ENCODE results near the gene ABCB10.
"Not testable (repeated sequence)": the region's sequence is repeated elsewhere in the genome, so short reads cannot be mapped to it uniquely, and the experiment has no call there.

Gene ABCB10

DNA sequence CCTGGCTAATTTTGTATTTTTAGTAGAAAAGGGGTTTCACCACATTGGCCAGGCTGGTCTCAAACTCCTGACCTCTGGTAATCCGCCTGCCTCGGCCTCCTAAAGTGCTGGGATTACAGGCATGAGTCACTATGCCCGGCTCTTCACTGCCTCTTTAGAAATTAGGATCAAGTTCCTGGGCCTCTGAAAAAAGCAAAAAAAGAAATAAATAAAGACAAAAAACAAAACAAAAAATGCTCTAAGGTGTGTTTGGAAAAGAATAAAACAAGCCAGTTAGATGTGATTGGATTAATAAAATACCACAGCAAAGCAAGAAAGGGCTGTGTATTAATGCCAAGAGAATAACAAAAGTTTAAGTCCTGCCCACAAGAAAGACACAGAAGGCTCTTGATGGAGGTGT, 4.2 kb upstream of the ABCB10 start:
- DNase-seq = no peak
- peaks cover 1% of the 10 kb centered on the region for H3K9me3 ChIP-seq (ENCODE audit: insufficient read depth, low read depth, low read length)
- peaks cover 7% of the 10 kb centered on the region for H3K79me2 ChIP-seq (ENCODE audit: control insufficient read depth, insufficient read depth, low read length, poor library complexity)
- H2BK12ac ChIP-seq (ENCODE audit: low read length) = no peak overlapping the region
- no peaks in the 10 kb centered on the region for H3K36me3 ChIP-seq (ENCODE audit: control insufficient read depth in 1 of 2, insufficient read depth in 2 of 2, low read length in 2 of 2)
- no peak overlapping the region for H3K9ac ChIP-seq (ENCODE audit: low read length)
- no peak overlapping the region for H3K27ac ChIP-seq (ENCODE audit: low read depth, low read length)
- WGBS (ENCODE audit: extremely low coverage, insufficient coverage, insufficient read length) = no CpG with 5 or more reads among the region's 3 CpGs
- H3K4me1 ChIP-seq (ENCODE audit: control insufficient read depth in 1 of 2, insufficient read depth in 2 of 2, low read length in 2 of 2) = peaks cover 0 to 8% of the 10 kb centered on the region in 2 experiments
- no peaks in the 10 kb centered on the region for H3K27me3 ChIP-seq (ENCODE audit: insufficient read depth, low read length)
- H2AFZ ChIP-seq (ENCODE audit: insufficient read depth, low read length, poor library complexity) = no peak overlapping the region
- H2BK5ac ChIP-seq (ENCODE audit: low read depth, low read length, poor library complexity) = no peak overlapping the region
- no peak overlapping the region for H3K4me2 ChIP-seq (ENCODE audit: low read length)
- H3K4ac ChIP-seq (ENCODE audit: low read depth, low read length) = no peak overlapping the region
- H4K91ac ChIP-seq (ENCODE audit: low read depth, low read length) = no peak overlapping the region
- H4K12ac ChIP-seq (ENCODE audit: low read depth, low read length) = no peak overlapping the region
- no peak overlapping the region for H4K8ac ChIP-seq (ENCODE audit: low read depth, low read length)
- no peak overlapping the region for H3K4me3 ChIP-seq (ENCODE audit: low read depth, low read length)
- no peak overlapping the region for H3K14ac ChIP-seq (ENCODE audit: low read length)
- no peak overlapping the region for H2BK120ac ChIP-seq (ENCODE audit: insufficient read depth, low read length, poor library complexity)
- peaks cover 10% of the 10 kb centered on the region for H3K79me1 ChIP-seq (ENCODE audit: low read length)
- H2AK5ac ChIP-seq (ENCODE audit: low read length) = no peak overlapping the region
- no peak overlapping the region for H3K23ac ChIP-seq (ENCODE audit: low read length)
- no peak overlapping the region for H3K18ac ChIP-seq (ENCODE audit: low read length)

DNA sequence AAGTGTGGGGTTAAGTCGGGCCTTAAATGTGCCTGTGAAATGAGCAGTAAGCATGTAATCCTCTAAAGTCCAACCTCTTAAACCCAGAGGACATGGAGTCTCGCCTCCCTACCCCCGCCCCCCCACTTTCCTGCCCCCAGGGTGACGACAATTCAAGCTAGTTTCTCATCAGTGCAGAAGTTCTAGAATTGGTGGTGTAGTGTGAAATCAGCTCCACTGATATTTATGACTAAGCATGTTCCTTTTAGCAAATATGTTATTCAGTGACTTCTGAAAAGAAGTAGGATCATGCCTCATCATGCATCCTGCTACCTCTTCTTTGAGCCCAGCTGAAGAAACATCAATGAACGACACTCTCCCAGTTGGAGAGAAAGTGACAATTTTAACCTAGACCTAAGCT, 2.6 kb upstream of the ABCB10 start:
- H2AFZ ChIP-seq (ENCODE audit: insufficient read depth, low read length, poor library complexity) = no peak overlapping the region
- H2AK5ac ChIP-seq (ENCODE audit: low read length) = no peak overlapping the region
- H3K79me1 ChIP-seq (ENCODE audit: low read length) = peaks cover 10% of the 10 kb centered on the region
- no peak overlapping the region for H3K14ac ChIP-seq (ENCODE audit: low read length)
- no peak overlapping the region for H2BK12ac ChIP-seq (ENCODE audit: low read length)
- no peak overlapping the region for H3K9ac ChIP-seq (ENCODE audit: low read length)
- no peak overlapping the region for H3K4me2 ChIP-seq (ENCODE audit: low read length)
- H3K23ac ChIP-seq (ENCODE audit: low read length) = no peak overlapping the region
- no peak overlapping the region for H3K27ac ChIP-seq (ENCODE audit: low read depth, low read length)
- DNase-seq = no peak
- no peak overlapping the region for H4K91ac ChIP-seq (ENCODE audit: low read depth, low read length)
- 100% methylated on average over 1 of the region's 5 CpGs for WGBS (ENCODE audit: extremely low coverage, insufficient coverage, insufficient read length)
- H3K18ac ChIP-seq (ENCODE audit: low read length) = no peak overlapping the region
- no peak overlapping the region for H2BK120ac ChIP-seq (ENCODE audit: insufficient read depth, low read length, poor library complexity)
- no peak overlapping the region for H4K8ac ChIP-seq (ENCODE audit: low read depth, low read length)
- peaks cover 0 to 11% of the 10 kb centered on the region in 2 experiments for H3K4me1 ChIP-seq (ENCODE audit: control insufficient read depth in 1 of 2, insufficient read depth in 2 of 2, low read length in 2 of 2)
- no peaks in the 10 kb centered on the region for H3K27me3 ChIP-seq (ENCODE audit: insufficient read depth, low read length)
- no peak overlapping the region for H3K4me3 ChIP-seq (ENCODE audit: low read depth, low read length)
- H3K4ac ChIP-seq (ENCODE audit: low read depth, low read length) = no peak overlapping the region
- H3K79me2 ChIP-seq (ENCODE audit: control insufficient read depth, insufficient read depth, low read length, poor library complexity) = peaks cover 8% of the 10 kb centered on the region
- H2BK5ac ChIP-seq (ENCODE audit: low read depth, low read length, poor library complexity) = no peak overlapping the region
- H3K36me3 ChIP-seq (ENCODE audit: control insufficient read depth in 1 of 2, insufficient read depth in 2 of 2, low read length in 2 of 2) = no peaks in the 10 kb centered on the region
- no peaks in the 10 kb centered on the region for H3K9me3 ChIP-seq (ENCODE audit: insufficient read depth, low read depth, low read length)
- H4K12ac ChIP-seq (ENCODE audit: low read depth, low read length) = no peak overlapping the region

DNA sequence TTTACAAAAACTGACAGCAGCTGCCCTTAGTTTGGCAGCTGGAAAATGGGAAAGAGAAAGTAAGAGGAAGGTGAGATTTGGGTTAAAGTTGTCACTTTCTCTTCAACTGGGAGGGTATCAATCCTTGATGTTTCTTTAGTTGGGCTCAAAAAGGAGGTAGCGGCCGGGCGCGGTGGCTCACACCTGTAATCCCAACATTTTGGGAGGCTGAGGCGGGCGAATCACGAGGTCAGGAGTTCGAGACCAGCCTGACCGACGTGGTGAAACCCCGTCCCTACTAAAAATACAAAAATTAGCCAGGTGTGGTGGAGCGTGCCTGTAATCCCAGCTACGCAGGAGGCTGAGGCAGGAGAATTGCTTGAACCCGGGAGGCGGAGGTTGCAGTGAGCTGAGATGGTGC, 1.6 kb upstream of the ABCB10 start:
- not testable (repeated sequence) for H2BK120ac ChIP-seq (ENCODE audit: insufficient read depth, low read length, poor library complexity); H4K8ac ChIP-seq (ENCODE audit: low read depth, low read length); H3K9me3 ChIP-seq (ENCODE audit: insufficient read depth, low read depth, low read length); H4K12ac ChIP-seq (ENCODE audit: low read depth, low read length); H2AFZ ChIP-seq (ENCODE audit: insufficient read depth, low read length, poor library complexity); H2BK5ac ChIP-seq (ENCODE audit: low read depth, low read length, poor library complexity); H3K23ac ChIP-seq (ENCODE audit: low read length); H2BK12ac ChIP-seq (ENCODE audit: low read length); DNase-seq; H3K36me3 ChIP-seq (ENCODE audit: control insufficient read depth in 1 of 2, insufficient read depth in 2 of 2, low read length in 2 of 2); H3K18ac ChIP-seq (ENCODE audit: low read length); H3K27ac ChIP-seq (ENCODE audit: low read depth, low read length); H3K79me2 ChIP-seq (ENCODE audit: control insufficient read depth, insufficient read depth, low read length, poor library complexity); H3K4ac ChIP-seq (ENCODE audit: low read depth, low read length); H3K4me3 ChIP-seq (ENCODE audit: low read depth, low read length); H3K4me2 ChIP-seq (ENCODE audit: low read length); H3K79me1 ChIP-seq (ENCODE audit: low read length); H4K91ac ChIP-seq (ENCODE audit: low read depth, low read length); H3K27me3 ChIP-seq (ENCODE audit: insufficient read depth, low read length); H3K9ac ChIP-seq (ENCODE audit: low read length); H2AK5ac ChIP-seq (ENCODE audit: low read length); H3K14ac ChIP-seq (ENCODE audit: low read length)
- H3K4me1 ChIP-seq (ENCODE audit: control insufficient read depth in 1 of 2, insufficient read depth in 2 of 2, low read length in 2 of 2) = peaks cover 0 to 11% of the 10 kb centered on the region in 2 experiments
- WGBS (ENCODE audit: extremely low coverage, insufficient coverage, insufficient read length) = no CpG with 5 or more reads among the region's 15 CpGs

DNA sequence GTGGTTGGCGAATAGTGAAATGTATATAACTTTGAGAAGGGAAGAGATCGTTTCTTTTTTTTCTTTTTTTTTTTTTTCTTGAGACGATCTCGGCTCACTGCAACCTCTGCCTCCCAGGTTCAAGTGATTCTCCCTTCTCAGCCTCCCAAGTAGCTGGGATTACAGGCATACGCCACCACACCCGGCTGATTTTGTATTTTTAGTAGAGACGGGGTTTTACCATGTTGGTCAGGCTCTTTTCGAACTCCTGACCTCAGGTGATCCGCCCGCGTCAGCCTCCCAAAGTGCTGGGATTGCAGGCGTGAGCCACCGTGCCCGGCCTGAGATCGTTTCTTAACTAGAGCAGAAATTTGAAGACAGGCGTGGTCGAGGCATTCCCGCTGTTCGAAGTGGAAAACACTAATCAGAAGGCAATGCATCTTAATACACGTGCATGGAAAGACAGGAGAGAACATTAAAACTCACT, 862 bp upstream of the ABCB10 start:
- Histone ChIP-seq H2BK5ac (ENCODE audit: low read depth, low read length, poor library complexity) (peak overlapping the region; percentile 21), H3K27ac (ENCODE audit: low read depth, low read length) (peak overlapping the region; percentile 51), H3K4me3 (ENCODE audit: low read depth, low read length) (peak overlapping the region; percentile 69), H2AFZ (ENCODE audit: insufficient read depth, low read length, poor library complexity) (peak overlapping the region; percentile 92), H3K4me1 (ENCODE audit: control insufficient read depth in 1 of 2, insufficient read depth in 2 of 2, low read length in 2 of 2) (peaks cover 0 to 11% of the 10 kb centered on the region in 2 experiments), H3K4me2 (ENCODE audit: low read length) (peak overlapping the region; percentile 92), H4K91ac (ENCODE audit: low read depth, low read length) (peak overlapping the region; percentile 64), H4K12ac (ENCODE audit: low read depth, low read length) (peak overlapping the region; percentile 71), H4K8ac (ENCODE audit: low read depth, low read length) (peak overlapping the region; percentile 81)
- H2BK120ac ChIP-seq (ENCODE audit: insufficient read depth, low read length, poor library complexity); H3K14ac ChIP-seq (ENCODE audit: low read length); H3K79me2 ChIP-seq (ENCODE audit: control insufficient read depth, insufficient read depth, low read length, poor library complexity); H3K4ac ChIP-seq (ENCODE audit: low read depth, low read length); H3K9ac ChIP-seq (ENCODE audit: low read length); H3K36me3 ChIP-seq (ENCODE audit: control insufficient read depth in 1 of 2, insufficient read depth in 2 of 2, low read length in 2 of 2); H2BK12ac ChIP-seq (ENCODE audit: low read length); H3K18ac ChIP-seq (ENCODE audit: low read length); H3K79me1 ChIP-seq (ENCODE audit: low read length); H3K23ac ChIP-seq (ENCODE audit: low read length); H2AK5ac ChIP-seq (ENCODE audit: low read length); H3K27me3 ChIP-seq (ENCODE audit: insufficient read depth, low read length); H3K9me3 ChIP-seq (ENCODE audit: insufficient read depth, low read depth, low read length): not testable (repeated sequence)
- peak; percentile 35 to 62 for DNase-seq
- WGBS (ENCODE audit: extremely low coverage, insufficient coverage, insufficient read length) = no CpG with 5 or more reads among the region's 20 CpGs

Data from trophoblast cell (in vitro differentiated cells and primary cell).